ENCODE measurements around the gene TCEAL9.
"Not testable (repeated sequence)": the region's sequence is repeated elsewhere in the genome, so short reads cannot be mapped to it uniquely, and the experiment has no call there.

TCEAL9 gene

DNA sequence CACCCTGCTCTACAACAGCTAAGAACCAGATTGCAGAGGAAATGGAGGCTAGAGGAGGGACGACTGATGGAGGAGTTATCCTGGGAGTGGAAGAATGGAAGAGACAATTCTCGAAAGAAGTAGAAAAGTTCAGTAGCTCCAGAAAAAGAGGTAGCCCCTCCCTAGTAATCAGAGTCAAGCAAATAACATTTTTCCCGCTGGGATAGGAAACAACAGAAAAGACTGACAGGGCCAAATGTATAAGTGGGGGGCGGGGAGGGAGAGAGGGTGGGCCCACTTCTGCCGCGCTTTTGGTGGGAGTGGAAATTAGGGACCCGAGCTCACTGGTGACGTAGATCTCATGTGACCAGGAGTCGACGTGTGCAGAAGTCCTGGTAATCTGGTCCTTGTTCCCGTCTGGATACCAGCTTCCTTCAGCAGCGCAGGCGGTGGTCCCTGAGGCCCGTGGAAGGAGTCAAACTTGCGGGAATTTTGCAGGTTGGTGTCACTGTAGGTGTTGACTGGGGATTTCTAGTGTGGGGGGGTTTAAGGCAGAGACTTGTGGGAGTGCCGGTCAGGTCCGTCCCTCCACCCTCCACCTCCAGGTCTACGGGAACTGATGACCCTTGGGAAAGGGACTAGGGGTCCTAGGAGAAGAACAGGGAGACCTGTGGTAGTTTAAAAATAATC is at the start of gene TCEAL9:
TCEAL9 (plus strand) TSS at position 377 of the 669 bp plus-strand sequence. CDS start 1,179 bp downstream, outside the sequence.
- DNase-seq: peak; percentile 22

DNA sequence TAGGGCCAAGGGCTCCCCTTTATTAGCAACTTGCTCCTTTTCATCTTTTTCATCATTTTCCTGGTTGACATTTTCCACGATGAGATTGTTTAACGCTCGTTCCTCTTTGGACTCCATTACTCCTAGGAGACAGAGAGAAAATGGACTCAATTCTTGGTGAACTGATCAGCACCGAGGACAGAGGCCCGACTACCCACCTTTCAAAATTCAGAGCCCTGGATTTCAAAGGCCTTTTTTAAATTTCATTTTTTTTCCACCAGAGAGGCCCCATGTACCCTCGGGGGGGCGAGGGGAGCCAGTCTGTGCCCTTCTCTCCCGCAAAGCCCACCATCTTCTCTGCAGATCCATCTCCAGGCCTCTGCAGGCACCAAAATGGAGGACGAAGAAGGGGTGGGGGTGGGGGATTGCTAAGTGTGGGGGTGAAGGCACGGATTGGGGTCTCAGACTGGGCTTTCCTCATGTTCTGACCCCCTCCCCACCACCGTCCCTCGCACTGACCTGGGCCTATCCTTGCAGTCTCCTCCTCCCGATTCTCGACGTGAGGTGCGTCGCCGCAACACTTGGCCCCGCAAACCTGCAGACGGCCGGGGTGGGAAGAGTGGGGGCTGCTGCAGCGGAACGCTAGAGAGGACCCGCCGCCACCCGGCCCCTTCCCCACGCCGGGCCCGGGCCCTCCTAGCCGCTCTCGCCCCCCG is 46.3 kb upstream of the TCEAL9 start:
- DNase-seq: no peak

- peak; percentile 85 for DNase-seq
Measured at GRCh38 chrX:103310555-103311398, 45.5 kb upstream of the TCEAL9 start, which contains the start of gene BEX2. Gene BEX2 (minus strand): TSS chrX:103310990. CDS start chrX:103309976, 1,014 bp downstream.

GRCh38 chrX:103311399-103311780 is 44.9 kb upstream of the TCEAL9 start:
- no peak for DNase-seq

GRCh38 chrX:103329991-103330390 is 26.3 kb upstream of the TCEAL9 start, which contains the start of gene TCEAL7:
Gene TCEAL7 (plus strand): TSS chrX:103330239. CDS start chrX:103331404, 1,165 bp downstream.
- no peak for DNase-seq

- no peak for DNase-seq
Measured at GRCh38 chrX:103330681-103331288, 25.5 kb upstream of the TCEAL9 start.

DNA sequence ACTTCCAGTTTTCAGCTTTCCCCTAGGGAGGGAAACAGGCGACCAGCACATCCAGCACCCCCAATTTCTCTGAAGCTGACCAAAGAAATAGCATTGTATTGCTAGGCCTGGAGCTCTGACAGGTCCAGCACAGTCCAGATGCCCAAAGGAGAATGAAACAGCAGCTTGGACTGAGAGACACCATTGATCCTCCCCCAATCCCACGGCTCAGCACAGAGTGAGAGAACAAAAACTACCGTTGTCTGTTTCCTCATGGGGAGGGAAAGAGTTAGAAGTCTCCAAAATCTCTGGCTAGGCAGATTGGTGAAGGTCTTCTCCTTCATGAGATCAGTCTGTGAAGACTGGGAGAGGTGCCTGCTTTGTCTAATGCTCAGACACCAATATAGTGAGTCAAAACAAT is 17.6 kb upstream of the TCEAL9 start:
- no peak for DNase-seq

DNA sequence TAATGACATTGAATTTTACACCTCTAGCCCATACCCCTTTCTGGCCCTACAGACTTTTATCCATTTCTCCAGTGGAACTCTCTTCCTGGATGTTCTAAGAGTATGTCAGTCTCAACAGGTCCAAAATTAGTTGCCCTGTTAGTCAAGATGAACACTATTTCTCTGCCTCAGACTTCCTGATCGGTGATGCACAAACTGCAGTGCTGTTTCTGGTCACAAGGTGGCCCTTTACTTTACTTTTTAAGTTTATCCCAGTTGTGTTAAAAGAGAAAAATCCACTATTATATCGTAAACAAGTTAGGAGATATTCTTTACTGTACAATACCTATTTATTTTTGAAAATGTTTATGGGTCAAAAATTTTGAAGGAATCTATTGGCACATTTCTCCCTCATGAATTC is 13.2 kb upstream of the TCEAL9 start:
- DNase-seq: peak; percentile 51

GRCh38 chrX:103344606-103345005 is 11.7 kb upstream of the TCEAL9 start:
- DNase-seq: no peak

GRCh38 chrX:103347682-103348397 is 8.5 kb upstream of the TCEAL9 start:
- DNase-seq: no peak

- DNase-seq: no peak
Measured at GRCh38 chrX:103356858-103357257, 552 bp downstream of the TCEAL9 start.

- no peak for DNase-seq
Measured at GRCh38 chrX:103357871-103358270, 1.6 kb downstream of the TCEAL9 start.

DNA sequence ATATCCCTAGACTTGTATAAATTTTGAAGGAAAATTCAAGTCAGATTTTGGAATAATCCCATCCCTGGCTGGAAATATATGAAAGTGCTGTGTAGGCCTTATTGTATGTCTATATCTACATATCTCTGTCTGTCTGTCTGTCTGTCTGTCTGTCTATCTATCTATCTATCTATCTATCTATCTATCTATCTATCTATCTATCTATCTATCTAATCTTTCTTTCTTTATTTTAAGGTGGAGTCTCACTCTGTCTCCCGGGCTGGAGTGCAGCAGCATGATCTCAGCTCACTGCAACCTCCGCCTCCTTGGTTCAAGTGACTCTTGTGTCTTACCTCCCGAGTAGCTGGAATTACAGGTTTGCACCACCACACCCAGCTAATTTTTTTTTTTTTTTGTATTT is 3.3 kb downstream of the TCEAL9 start:
- not testable (repeated sequence) for DNase-seq

DNA sequence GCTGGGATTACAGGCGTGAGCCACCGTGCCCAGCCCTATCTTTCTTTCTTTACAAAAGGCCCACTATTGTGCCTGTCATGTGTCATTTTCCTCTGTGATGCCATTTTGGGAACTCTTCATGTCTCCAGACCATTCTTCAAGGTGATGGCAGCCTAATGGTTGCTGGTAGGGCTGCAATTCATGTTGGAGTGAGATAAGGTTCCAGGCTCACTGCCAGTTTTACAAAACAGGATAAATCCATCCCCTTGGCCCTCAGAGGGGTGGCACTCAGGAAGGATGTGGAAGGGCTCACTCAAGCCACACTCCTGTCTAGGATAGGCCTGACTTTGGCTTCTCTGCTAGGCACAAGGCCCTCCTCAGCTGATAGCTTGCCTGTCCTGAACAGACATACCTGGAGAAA is 3.8 kb downstream of the TCEAL9 start:
- no peak for DNase-seq

GRCh38 chrX:103360916-103361315 is 4.6 kb downstream of the TCEAL9 start:
- no peak for DNase-seq

GRCh38 chrX:103361798-103362197 is 5.5 kb downstream of the TCEAL9 start:
- DNase-seq: no peak

- DNase-seq: no peak
Measured at GRCh38 chrX:103362474-103362873, 6.2 kb downstream of the TCEAL9 start.

GRCh38 chrX:103363046-103363445 is 6.7 kb downstream of the TCEAL9 start:
- no peak for DNase-seq

GRCh38 chrX:103367502-103367901 is 11.2 kb downstream of the TCEAL9 start:
- no peak for DNase-seq

GRCh38 chrX:103369479-103369878 is 13.2 kb downstream of the TCEAL9 start:
- no peak for DNase-seq

GRCh38 chrX:103372886-103373285 is 16.6 kb downstream of the TCEAL9 start:
- no peak for DNase-seq

- no peak for DNase-seq
Measured at GRCh38 chrX:103373581-103373980, 17.3 kb downstream of the TCEAL9 start.
